Stimulated activated CD8-positive, alpha-beta memory T cell treated with anti-CD3 and anti-CD28 coated beads, Interleukin-12 subunit alpha, Interleukin-12 subunit beta, amount 100 ng/mL, for 1 hour (primary cell): ENCODE measurements around the gene RGS9BP.
"Not testable (repeated sequence)": the region's sequence is repeated elsewhere in the genome, so short reads cannot be mapped to it uniquely, and the experiment has no call there.

ENCODE experiments used
- DNase-seq: peaks from one replicate; pipeline ENCODE4 v3.0.0-alpha.2; 2020; ENCODE audit warnings: low read depth

RGS9BP gene

DNA sequence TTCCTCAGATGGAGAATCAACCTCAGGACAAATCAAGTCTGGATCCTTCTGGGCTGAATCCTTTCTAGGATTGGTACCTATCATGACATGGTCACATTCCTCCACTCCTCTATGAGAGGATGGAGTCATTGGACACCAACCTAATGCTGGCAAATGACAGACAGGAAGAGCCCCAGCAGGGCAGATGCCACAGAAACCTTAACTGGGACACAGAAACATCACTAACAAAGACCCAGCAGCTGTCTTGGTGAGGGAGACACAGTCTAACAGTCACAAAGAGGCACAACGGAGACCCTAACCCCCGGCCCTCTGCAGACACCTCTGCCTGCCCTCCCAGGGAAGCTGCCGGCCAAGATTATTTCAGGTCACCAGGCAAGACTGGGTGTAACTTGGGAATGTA lies 2.8 kb upstream of the RGS9BP start:
- no peak for DNase-seq

DNA sequence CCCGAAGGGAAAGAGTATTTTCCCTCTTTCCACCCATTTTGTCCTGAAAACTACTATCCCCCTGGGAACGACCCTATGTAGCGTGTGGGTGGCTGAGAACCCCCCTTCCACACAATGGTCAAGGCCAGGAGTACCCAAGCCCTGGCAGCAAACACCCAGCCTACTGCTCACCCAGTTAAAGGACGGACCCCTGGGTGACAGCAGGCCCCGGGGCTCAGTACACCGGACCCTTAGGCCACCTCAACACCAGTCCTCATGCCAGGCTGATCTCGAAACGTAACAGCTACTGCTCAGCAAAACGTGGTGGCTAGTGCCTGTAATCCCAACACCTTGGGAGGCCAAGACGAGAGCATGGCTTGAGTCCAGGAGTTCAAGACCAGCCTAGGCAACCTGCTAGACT lies 2.1 kb upstream of the RGS9BP start:
- DNase-seq: no peak

DNA sequence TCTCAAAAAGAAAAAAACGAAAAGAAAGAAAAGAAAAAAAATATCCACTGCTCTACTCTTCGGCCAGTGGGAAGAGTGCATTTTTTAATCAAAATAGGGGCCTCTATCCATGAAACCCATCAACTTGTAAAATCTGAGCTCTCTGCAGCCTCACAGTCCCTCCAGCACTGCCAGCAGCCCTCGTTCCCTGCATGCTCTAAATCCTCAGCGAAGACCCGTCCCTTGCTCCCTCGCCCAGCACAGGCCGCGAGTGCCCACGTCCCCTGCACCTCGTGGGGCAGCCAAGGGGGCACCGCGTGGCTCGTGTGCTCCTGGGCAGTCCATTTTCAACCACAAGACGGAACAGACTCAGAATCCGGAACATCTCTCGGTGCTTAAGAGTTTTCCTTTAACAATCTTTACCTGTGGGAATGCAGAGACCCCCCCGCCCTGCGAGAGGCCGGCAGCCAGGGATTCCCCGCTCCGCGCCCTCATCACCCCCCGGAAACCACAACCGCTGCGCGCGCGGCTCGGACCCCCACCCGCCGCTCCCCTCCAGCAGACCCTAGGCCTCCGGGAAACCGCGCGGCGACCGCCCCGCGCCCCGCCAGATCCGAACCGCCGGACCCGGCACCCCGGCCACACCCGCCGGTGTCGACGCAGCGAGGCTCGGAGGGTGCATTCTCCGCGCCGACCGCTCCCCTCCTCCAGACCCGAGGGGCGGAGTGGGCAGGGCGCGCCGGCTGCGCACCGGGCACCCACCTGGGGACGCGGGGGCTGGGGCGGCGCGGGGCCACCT lies 1.3 kb upstream of the RGS9BP start:
- no peak for DNase-seq

DNA sequence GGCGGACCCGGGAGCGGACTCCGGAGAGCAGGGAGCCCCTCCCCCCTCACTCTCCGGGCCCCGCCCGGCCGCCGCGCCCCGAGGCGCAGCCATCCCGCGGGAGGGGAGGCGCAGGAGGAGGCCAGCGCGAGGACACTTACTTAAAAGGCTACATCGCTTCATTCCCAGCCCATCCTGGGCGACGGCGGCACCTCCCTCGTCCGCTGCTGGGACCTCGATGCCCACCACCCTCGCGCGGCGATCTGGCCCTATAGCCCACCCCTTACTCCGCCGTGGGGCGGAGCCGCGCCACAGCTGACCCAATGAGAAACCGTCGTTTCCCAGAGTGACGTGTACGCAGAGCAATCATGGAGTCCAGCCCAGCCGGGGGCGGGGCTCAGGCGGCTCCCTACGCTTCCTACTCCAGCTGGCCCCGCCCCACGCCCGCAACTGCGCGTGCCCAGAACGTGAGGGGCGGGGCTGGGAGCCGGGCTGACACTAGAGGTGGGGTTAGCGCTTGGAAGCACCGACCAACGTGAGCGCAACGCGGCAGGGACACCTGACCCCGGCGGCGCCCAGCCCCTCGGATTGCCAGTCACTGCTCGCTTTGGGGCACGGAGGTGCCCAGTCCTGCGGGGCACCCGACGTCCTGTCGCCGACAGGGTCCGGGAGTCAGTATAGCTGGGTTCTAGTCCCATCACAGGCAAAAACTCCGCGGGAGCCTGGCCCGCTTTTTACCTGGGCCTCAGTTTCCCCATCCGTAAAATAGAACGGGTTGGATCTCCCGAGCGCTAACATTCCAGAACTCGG lies 523 bp upstream of the RGS9BP start, which contains the start of gene ANKRD27:
ANKRD27 (minus strand) TSS at position 250 of the 789 bp plus-strand sequence. CDS start 16,165 bp downstream, outside the sequence.
- peak; percentile 93 for DNase-seq

DNA sequence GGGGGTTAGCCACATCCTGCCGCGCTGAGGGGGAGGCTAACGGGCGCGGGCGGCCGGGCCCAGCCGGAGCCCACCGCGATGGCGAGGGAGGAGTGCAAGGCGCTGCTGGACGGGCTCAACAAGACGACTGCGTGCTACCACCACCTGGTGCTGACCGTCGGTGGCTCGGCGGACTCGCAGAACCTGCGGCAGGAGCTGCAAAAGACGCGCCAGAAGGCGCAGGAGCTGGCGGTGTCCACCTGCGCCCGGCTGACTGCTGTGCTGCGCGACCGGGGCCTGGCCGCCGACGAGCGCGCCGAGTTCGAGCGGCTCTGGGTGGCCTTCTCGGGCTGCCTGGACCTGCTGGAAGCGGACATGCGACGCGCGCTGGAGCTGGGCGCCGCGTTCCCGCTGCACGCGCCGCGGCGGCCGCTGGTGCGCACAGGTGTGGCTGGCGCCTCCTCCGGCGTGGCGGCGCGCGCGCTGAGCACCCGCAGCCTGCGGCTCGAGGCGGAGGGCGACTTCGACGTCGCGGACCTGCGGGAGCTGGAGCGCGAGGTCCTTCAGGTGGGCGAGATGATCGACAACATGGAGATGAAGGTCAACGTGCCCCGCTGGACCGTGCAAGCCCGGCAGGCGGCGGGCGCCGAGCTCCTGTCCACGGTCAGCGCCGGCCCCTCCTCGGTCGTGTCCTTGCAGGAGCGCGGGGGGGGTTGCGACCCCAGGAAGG lies 692 bp downstream of the RGS9BP start:
- DNase-seq: no peak

DNA sequence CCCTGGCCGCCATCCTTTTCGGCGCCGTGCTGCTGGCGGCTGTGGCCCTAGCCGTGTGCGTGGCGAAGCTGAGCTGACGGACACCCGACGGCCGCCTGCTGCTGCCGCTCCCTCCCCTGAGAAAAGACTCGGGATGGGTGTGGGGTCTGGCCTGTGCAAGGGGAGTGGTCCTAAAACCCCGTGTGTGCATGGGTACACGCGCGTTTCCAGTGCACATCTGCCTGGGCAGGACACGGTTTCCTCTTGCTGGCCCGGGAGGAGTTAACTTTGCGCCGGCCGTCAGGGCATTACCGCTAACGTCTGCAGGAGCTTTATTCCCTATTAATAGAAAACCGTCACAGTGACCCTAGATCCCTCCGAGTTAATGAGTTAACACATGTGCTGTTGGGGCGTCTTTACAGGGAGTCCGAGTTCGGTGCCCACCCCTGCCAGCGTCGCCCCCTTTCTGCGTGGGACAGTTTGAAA lies 1.3 kb downstream of the RGS9BP start:
- no peak for DNase-seq

DNA sequence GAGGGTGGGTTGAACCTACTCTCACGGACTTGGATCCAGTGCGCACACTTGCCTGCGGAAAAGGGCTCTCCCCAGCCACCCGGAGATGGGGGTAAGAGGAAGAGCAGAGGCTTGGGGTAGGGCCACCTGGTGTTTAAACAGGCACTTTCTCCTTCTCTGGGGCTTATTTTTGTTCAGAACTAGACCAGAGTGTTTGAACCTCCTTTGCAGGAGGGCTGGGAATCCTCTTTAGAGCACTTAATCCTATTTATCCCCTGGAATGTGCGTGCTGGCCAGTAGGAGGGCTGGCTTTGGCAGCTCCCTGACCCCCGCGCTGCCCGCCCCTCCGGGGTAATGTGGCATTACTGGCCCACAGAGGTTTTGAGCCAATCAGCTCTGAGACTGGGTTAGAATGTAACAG lies 2.0 kb downstream of the RGS9BP start:
- no peak for DNase-seq

DNA sequence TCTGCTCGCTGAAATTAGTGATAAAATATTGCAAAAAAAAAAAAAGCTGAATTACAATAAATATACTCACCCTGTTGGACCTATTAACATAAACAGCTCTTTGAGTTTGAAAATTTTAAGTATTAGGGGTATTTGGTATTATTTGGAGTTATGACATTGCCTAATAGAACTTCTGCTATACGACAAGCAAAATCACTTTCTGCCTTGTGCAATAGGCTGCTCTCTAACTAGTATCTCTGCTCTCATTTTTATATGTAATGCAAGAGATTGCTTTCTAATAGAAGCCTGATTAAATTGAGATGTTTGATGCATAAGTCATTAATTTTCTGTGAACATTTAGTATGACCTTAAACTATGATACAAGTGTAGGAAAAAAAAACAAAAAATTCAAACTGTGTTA lies 5.3 kb downstream of the RGS9BP start:
- DNase-seq: no peak

DNA sequence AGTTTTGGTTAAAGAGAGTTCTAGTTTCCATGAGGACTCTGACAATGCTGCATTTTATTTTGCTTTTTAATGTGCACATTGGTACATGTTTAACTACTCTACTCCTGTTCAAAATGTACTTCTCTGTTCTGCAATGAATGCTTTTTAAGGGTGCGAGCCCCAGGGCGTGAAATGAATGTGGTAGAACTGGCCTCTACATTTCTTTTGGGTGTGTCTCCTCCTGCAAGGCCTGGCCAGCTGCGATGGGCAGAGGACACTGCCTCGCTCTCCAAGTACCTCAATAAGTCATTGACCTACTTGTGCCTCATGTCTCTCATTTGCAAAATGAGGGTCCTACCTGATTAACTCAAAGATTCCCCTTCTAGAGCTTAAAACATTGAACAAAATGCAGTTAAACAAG lies 6.7 kb downstream of the RGS9BP start:
- no peak for DNase-seq

DNA sequence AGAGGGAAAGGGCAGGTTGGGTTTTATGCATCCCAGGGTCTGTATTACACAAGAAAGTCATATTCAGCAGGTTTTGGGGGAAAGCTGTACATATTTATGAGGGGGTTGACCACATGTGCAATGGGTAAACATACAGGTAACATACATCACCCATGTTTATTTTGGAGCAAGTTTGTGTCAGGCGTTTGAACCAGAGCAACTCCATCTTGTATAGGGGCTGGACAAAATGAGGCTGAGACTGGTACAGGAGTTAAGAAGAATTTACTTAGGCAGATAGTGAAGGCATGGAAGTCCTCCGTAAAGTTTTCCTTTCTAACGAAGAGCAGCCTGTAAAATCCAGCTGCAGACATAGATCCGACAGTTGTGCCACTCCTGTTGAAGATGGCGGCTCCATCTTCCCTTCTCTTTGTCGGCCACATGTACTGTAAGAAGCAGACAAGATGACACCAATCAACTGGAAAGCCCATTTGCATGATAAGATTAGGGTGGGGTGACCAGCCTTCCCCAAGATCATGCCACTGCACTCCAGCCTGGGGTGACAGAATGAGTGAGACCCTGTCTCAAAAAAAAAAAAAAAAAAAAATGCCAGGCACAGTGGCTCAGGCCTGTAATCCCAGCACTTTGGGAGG lies 11.3 kb downstream of the RGS9BP start:
- DNase-seq: no peak

DNA sequence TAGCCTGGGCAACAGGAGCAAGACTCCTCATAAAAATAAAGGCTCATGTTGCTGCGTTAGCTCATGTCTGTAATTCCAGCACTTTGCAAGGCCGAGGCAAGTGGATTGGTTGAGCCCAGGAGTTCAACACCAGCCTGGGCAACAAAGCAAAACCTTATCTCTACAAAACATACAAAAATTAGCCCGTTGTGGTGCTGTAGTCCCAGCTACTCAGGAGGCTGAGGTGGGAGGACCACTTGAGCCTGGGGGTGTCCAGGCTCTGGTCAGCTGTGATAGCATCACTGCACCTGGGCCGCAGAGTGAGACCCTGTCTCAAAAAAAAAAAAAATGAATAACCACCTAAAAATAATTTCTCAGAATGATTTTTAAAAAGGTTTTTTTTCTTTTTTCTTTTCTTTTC lies 12.0 kb downstream of the RGS9BP start:
- DNase-seq: no peak

DNA sequence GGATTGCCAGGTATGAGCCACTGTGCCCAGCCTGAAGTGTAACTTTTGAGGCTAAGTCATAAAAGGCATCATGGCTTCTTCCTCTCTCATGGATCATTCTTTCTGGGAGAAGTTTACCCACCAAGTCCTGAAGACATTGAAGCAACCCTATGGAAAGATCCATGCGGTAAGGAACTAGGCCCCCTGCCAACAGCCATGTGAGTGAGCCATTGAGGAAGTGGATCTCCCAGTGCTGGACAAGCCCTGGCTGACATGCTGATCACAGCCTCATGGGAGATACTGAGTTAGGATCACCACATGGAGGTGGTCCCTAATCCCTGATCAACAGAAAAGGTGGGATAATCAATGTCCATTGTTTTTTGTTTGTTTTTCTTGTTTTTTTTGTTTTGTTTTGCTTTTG lies 12.7 kb downstream of the RGS9BP start:
- DNase-seq: no peak

DNA sequence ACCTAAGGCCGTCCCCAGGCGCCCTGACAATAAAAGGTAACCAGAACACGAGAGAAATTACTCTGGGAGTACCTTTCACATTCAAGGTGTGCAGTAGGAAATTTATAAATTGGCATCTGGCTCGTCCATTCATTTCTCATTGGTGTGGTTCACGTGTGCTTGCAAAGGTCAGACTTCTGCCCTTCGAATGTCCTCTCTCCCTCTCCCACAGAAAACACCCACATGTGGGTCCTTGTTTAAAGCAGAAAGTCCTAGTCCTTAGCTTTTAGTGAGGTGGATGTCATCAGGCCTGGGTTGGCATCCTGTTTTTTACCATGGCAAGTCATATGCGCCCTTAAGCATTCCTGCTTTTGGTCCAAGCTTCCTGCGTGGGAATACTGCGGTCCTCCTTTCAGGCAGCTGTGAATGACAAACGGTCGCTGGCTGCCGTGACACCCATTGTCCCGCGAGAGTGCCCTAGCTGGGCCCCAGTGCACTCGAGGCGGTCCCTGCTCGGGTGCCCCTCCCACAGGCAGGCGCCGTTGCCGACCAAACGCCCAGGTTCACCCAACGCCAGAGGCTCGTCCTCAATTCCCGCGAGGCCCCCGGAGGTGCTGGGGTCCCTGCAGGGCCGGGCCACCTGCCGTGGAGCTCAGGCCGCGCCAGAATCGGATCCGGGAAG lies 15.8 kb downstream of the RGS9BP start, which contains the start of gene NUDT19:
NUDT19 (plus strand) TSS at position 531 of the 661 bp plus-strand sequence. CDS start 140 bp downstream, outside the sequence.
- DNase-seq: peak; percentile 62

DNA sequence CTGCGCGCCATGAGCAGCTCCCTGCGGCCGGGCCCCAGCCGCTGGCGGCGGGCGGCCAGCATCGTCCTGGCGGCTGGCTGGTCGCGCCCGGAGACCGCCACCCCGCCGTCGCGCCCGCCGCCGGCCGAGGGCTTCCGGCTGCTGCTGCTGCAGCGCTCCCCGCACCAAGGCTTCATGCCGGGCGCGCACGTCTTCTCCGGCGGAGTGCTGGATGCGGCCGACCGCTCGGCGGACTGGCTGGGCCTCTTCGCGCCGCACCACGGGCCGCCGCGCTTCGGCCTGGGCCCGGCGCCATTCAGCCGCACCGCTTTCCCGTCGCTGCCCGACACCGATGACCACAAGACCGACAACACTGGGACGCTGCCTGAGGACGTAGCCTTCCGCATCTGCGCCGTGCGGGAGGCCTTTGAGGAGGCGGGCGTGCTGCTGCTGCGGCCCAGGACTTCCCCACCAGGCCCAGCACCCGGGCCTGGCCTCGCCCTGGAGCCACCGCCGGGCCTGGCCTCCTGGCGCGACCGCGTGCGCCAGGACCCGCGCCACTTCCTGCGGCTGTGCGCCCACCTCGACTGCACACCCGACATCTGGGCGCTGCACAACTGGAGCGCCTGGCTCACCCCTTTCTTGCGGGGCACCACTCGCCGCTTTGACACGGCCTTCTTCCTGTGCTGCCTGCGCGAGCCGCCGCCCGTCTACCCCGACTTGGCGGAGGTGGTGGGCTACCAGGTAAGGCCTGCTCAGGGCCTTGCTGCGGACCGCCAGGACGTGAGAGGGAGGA lies 16.5 kb downstream of the RGS9BP start:
- no peak for DNase-seq

DNA sequence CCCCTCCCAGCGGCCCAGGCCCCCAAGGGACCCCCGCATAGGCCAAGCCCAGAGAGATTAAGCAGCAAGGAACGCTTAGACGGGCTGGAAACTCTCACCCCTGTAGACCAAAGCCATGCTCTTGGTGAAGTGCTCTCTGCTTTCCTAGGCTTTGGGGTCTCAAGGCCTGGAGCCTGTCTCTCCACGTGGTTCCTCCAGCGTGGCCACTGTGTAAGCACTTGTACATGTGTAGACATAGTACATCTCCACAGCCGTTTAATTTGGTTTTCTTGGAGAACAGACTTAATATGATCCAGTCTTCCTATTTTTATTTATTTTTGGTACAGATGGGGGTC lies 17.0 kb downstream of the RGS9BP start:
- no peak for DNase-seq

DNA sequence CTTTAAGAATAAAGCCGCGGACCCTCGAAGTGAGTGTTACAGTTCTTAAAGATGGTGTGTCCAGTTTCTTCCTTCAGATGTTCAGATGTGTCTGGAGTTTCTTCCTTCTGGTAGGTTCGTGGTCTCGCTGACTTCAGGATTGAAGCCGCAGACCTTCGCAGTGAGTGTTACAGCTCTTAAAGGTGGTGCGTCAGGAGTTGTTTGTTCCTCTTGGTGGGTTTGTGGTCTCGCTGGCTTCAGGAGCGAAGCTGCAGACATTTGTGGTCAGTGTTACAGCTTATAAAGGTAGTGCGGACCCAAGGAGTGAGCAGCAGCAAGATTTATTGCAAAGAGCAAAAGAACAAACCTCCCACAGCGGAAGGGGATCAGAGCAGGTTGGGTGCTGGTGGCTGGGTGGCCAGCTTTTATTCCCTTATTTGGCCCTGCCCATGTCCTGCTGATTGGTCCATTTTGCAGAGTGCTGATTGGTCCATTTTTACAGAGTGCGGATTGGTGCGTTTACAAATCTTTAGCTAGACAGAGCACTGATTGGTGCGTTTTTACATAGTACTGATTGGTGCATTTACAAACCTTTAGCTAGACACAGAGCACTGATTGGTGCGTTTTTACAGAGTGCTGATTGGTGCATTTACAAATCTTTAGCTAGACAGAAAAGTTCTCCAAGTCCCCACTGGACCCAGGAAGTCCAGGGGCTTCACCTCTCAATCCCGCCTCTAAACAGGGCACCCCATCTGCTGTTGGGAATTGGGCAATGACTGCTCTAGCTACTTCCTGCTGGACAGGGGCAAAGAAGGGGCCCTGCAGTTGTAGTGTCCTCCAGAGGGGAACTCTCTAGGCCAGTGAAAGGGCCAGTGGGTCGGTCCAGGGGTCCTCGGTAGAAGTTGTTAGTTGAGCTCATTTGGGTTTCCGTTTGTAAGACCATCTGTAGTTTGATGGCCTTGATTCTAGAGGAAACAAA lies 17.8 kb downstream of the RGS9BP start:
- not testable (repeated sequence) for DNase-seq

DNA sequence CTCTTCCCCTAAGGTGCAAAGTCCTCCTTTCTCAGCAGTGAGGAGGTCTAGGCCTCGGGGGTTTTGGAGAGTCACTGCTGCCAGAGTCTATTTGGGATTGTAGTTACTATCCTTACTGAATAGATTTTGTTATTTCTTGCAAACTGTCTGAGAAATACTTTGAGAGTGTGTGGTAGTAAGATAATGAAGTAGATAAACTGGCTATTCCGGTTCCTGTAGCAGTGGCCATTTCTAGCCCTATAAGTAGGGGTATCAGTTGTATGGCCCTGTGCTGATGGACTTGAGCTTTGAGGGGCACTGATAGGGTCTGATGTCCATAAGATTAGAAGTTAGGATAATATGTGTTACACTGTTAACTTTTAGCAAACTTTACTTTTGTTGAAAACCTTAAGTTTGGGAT lies 18.7 kb downstream of the RGS9BP start:
- DNase-seq: not testable (repeated sequence)

DNA sequence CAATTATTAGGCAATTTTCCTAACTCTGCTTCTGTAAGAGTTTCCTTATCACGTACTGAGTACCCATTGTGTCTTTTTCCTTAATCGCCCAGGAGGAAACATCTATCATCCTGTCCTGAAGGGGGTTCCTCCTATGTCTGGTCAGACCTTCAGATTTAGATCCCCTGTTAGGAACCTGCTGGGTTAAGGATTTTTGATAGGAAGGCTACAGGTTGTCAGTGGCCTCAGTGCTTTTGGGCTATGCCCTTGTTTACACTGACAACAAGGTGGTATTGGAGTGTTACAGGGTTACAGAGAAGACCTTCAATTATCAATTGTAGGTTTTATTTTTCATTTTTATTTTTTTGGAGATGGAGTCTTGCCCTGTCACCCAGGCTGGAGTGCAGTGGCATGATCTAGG lies 19.2 kb downstream of the RGS9BP start:
- not testable (repeated sequence) for DNase-seq

DNA sequence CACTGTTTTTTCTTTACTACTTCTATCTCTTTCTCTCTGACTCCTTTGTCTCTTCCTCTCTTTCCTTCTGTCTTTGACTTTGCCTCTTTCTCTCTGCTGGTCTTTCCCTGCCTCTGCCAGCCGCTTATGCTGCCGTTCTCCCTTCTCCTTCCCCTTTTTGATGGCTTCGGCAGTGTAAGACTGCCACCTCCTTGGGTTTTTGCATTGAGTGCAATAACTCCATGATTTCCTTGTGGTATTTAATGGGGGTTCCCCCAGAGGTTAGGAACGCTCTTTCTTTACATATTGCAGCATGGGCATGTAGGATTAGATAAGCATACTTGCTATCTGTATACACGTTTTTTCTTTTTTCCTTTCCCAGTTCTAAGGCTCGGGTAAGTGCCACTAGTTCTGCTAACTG lies 19.9 kb downstream of the RGS9BP start:
- DNase-seq: not testable (repeated sequence)

DNA sequence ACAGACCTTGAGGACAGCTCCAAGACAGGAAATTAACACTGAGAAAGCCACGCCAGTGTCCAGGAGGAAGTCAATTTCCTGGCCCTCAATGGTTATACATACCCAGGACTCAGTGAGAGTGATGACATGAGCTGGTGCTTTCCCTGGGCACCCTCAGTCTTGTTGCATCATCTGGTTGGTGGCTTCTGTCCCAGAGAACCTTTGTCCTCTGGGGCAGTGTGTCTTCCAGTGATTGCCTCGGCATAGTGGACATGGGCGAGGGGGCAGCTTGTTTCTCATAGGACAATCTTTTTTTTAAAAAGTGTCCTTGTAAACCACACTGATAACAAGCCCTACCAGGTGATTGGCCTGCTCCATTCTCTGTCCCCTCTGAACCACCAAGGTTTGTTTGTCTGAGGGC lies 21.1 kb downstream of the RGS9BP start:
- DNase-seq: not testable (repeated sequence)
